ENCODE measurements around the gene SH3RF2. TPM values are rescaled to one million over a fixed set of nuclear protein-coding genes. Genes with fewer than 3 reads are reported as not detected.
"Not testable (repeated sequence)": the region's sequence is repeated elsewhere in the genome, so short reads cannot be mapped to it uniquely, and the experiment has no call there.

The SH3RF2 gene
- total RNA-seq, 1 donor from 2014 or later = 1.6 TPM

- no peak for DNase-seq (ENCODE audit: low spot score)
Observed at GRCh38 chr5:145948047-145948446, 11.7 kb downstream of the SH3RF2 start.

- DNase-seq (ENCODE audit: low spot score) = no peak
Observed at GRCh38 chr5:145948921-145949320, 12.5 kb downstream of the SH3RF2 start.

- DNase-seq (ENCODE audit: low spot score) = no peak
Observed at GRCh38 chr5:145949474-145949873, 13.1 kb downstream of the SH3RF2 start.

GRCh38 chr5:145951071-145951470 lies 14.7 kb downstream of the SH3RF2 start:
- DNase-seq (ENCODE audit: low spot score) = no peak

GRCh38 chr5:145953202-145953601 lies 16.8 kb downstream of the SH3RF2 start:
- no peak for DNase-seq (ENCODE audit: low spot score)

GRCh38 chr5:145954140-145954539 lies 17.8 kb downstream of the SH3RF2 start:
- DNase-seq (ENCODE audit: low spot score) = not testable (repeated sequence)

GRCh38 chr5:145957388-145957787 lies 21.0 kb downstream of the SH3RF2 start:
- no peak for DNase-seq (ENCODE audit: low spot score)

- no peak for DNase-seq (ENCODE audit: low spot score)
Observed at GRCh38 chr5:145958436-145958835, 22.1 kb downstream of the SH3RF2 start.

- DNase-seq (ENCODE audit: low spot score) = no peak
Observed at GRCh38 chr5:145960166-145960565, 23.8 kb downstream of the SH3RF2 start.

GRCh38 chr5:145960848-145961600 lies 24.6 kb downstream of the SH3RF2 start:
- DNase-seq (ENCODE audit: low spot score) = no peak

- no peak for DNase-seq (ENCODE audit: low spot score)
Observed at GRCh38 chr5:145962001-145962400, 25.6 kb downstream of the SH3RF2 start.

GRCh38 chr5:145964008-145964407 lies 27.6 kb downstream of the SH3RF2 start:
- not testable (repeated sequence) for DNase-seq (ENCODE audit: low spot score)

- no peak for DNase-seq (ENCODE audit: low spot score)
Observed at GRCh38 chr5:145965804-145966203, 29.4 kb downstream of the SH3RF2 start.

- DNase-seq (ENCODE audit: low spot score) = no peak
Observed at GRCh38 chr5:145967296-145967695, 30.9 kb downstream of the SH3RF2 start.

GRCh38 chr5:145968970-145969713 lies 32.8 kb downstream of the SH3RF2 start:
- DNase-seq (ENCODE audit: low spot score) = no peak

GRCh38 chr5:145969714-145970092 lies 33.3 kb downstream of the SH3RF2 start:
- no peak for DNase-seq (ENCODE audit: low spot score)

- no peak for DNase-seq (ENCODE audit: low spot score)
Observed at GRCh38 chr5:145971108-145971507, 34.7 kb downstream of the SH3RF2 start.

- DNase-seq (ENCODE audit: low spot score) = no peak
Observed at GRCh38 chr5:145971701-145972100, 35.3 kb downstream of the SH3RF2 start.

- no peak for DNase-seq (ENCODE audit: low spot score)
Observed at GRCh38 chr5:145975001-145975360, 38.6 kb downstream of the SH3RF2 start.

GRCh38 chr5:145975361-145976066 lies 39.1 kb downstream of the SH3RF2 start:
- DNase-seq (ENCODE audit: low spot score) = no peak

GRCh38 chr5:145976431-145977155 lies 40.2 kb downstream of the SH3RF2 start:
- DNase-seq (ENCODE audit: low spot score) = no peak
